ENCODE data around the gene CCNK.

DNA sequence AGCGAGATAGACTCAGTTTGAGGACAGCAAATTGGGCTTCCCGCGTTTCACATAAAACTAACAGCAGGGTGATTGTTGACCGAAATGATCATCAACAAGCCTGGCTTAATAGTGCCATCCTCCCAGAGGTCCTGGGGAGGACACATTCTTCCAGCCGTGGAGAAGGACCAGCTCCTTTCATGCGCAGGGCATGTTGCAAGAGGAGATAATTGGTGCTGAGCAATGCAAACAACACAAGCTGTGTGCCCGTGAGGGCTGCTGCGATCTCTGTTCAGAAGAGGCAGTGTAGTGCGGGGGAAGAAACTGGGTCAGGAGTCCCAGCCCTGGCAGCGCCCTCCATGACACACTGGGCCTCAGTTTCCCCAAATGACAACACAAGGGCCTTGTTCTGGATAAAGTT lies 68.5 kb downstream of the CCNK start:
- no peak for TF ChIP-seq SIN3A (IDR thresholded peaks at IDR 0.05; ENCODE audit: borderline replicate concordance, insufficient read depth, low read length)
- TF ChIP-seq, protein P1, sequence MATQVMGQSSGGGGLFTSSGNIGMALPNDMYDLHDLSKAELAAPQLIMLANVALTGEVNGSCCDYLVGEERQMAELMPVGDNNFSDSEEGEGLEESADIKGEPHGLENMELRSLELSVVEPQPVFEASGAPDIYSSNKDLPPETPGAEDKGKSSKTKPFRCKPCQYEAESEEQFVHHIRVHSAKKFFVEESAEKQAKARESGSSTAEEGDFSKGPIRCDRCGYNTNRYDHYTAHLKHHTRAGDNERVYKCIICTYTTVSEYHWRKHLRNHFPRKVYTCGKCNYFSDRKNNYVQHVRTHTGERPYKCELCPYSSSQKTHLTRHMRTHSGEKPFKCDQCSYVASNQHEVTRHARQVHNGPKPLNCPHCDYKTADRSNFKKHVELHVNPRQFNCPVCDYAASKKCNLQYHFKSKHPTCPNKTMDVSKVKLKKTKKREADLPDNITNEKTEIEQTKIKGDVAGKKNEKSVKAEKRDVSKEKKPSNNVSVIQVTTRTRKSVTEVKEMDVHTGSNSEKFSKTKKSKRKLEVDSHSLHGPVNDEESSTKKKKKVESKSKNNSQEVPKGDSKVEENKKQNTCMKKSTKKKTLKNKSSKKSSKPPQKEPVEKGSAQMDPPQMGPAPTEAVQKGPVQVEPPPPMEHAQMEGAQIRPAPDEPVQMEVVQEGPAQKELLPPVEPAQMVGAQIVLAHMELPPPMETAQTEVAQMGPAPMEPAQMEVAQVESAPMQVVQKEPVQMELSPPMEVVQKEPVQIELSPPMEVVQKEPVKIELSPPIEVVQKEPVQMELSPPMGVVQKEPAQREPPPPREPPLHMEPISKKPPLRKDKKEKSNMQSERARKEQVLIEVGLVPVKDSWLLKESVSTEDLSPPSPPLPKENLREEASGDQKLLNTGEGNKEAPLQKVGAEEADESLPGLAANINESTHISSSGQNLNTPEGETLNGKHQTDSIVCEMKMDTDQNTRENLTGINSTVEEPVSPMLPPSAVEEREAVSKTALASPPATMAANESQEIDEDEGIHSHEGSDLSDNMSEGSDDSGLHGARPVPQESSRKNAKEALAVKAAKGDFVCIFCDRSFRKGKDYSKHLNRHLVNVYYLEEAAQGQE (IDR thresholded peaks at IDR 0.05; ENCODE audit: insufficient read depth in 1 of 2, low read depth in 2 of 2, low read length in 2 of 2): no peak
- TF ChIP-seq TAF1 (IDR thresholded peaks at IDR 0.05; ENCODE audit: borderline replicate concordance, insufficient read depth, low read length): no peak

Data from PFSK-1 (cell line).